H9 (cell line): ENCODE results near the gene MYO18A. TPM values are rescaled to one million over a fixed set of nuclear protein-coding genes. Genes with fewer than 3 reads are reported as not detected.

Source experiments
- DNase-seq: peaks from one replicate; pipeline ENCODE4 v3.0.0-alpha.2; 2017
- H2AFZ ChIP-seq: one replicate; pipeline ENCODE4 v1.6.1; 2013; ENCODE audit warnings: mild to moderate bottlenecking, low read length, control low read depth, moderate library complexity
- H2AK5ac ChIP-seq: 2 replicates; pipeline ENCODE4 v1.6.1; 2013; ENCODE audit warnings: low read length, control low read depth, mixed read lengths; ENCODE audit not compliant: insufficient read length
- H2BK120ac ChIP-seq: one replicate; pipeline ENCODE4 v1.6.1; 2013; ENCODE audit warnings: low read depth, mild to moderate bottlenecking, low read length, control low read depth, inconsistent platforms; ENCODE audit not compliant: poor library complexity, severe bottlenecking
- H2BK12ac ChIP-seq: 2 replicates; pipeline ENCODE4 v1.6.1; 2013; ENCODE audit warnings: low read length, control low read depth, mixed read lengths, low read depth; ENCODE audit not compliant: insufficient read length
- H2BK15ac ChIP-seq: 2 replicates; pipeline ENCODE4 v1.6.1; 2013; ENCODE audit warnings: low read depth, low read length, control low read depth
- H2BK20ac ChIP-seq: one replicate; pipeline ENCODE4 v1.6.1; 2013; ENCODE audit warnings: low read depth, mild to moderate bottlenecking, low read length, control low read depth, inconsistent platforms; ENCODE audit not compliant: poor library complexity, severe bottlenecking
- H2BK5ac ChIP-seq: 2 replicates; pipeline ENCODE4 v1.6.1; 2013; ENCODE audit warnings: low read length, control low read depth, mixed read lengths; ENCODE audit not compliant: insufficient read length
- H3K14ac ChIP-seq: 2 replicates; pipeline ENCODE4 v1.6.1; 2013; ENCODE audit warnings: low read length, control low read depth; ENCODE audit not compliant: insufficient read depth
- H3K18ac ChIP-seq: 2 replicates; pipeline ENCODE4 v1.6.1; 2013; ENCODE audit warnings: low read depth, mild to moderate bottlenecking, mixed read lengths, low read length, control low read depth; ENCODE audit not compliant: insufficient read length
- H3K23ac ChIP-seq: 2 replicates; pipeline ENCODE4 v1.6.1; 2013; ENCODE audit warnings: low read length, control low read depth, mixed read lengths, low read depth; ENCODE audit not compliant: insufficient read length
- H3K23me2 ChIP-seq: 2 replicates; pipeline ENCODE4 v1.6.1; 2013; ENCODE audit warnings: low read depth, mild to moderate bottlenecking, mixed read lengths, low read length, control low read depth; ENCODE audit not compliant: insufficient read length, poor library complexity, severe bottlenecking
- H3K27ac ChIP-seq: 2 replicates; pipeline ENCODE4 v1.5.1; 2013; ENCODE audit warnings: low read length, control low read depth, mixed read lengths, low read depth; ENCODE audit not compliant: insufficient read length
- H3K27me3 ChIP-seq: 2 replicates; pipeline ENCODE4 v1.6.1; 2013; ENCODE audit warnings: low read length, control low read depth, inconsistent platforms; ENCODE audit not compliant: insufficient read depth
- H3K4ac ChIP-seq: 2 replicates; pipeline ENCODE4 v1.6.1; 2013; ENCODE audit warnings: low read depth, mild to moderate bottlenecking, control low read depth, inconsistent platforms, low read length, moderate library complexity
- H3K4me1 ChIP-seq: 2 replicates; pipeline ENCODE4 v1.6.1; 2013; ENCODE audit warnings: low read length, control low read depth, inconsistent platforms; ENCODE audit not compliant: insufficient read depth
- H3K4me2 ChIP-seq: 2 replicates; pipeline ENCODE4 v1.6.1; 2013; ENCODE audit warnings: low read length, control low read depth, mixed read lengths; ENCODE audit not compliant: insufficient read length, insufficient read depth
- H3K56ac ChIP-seq: 2 replicates; pipeline ENCODE4 v1.6.1; 2013; ENCODE audit warnings: low read depth, mild to moderate bottlenecking, mixed read lengths, low read length, control low read depth; ENCODE audit not compliant: insufficient read length
- H3K79me1 ChIP-seq: 2 replicates; pipeline ENCODE4 v1.6.1; 2013; ENCODE audit warnings: low read depth, mild to moderate bottlenecking, moderate library complexity, low read length, control low read depth, inconsistent platforms; ENCODE audit not compliant: insufficient read depth, poor library complexity, severe bottlenecking
- H3K79me2 ChIP-seq: 2 replicates; pipeline ENCODE4 v1.6.1; 2013; ENCODE audit warnings: low read length, control low read depth, inconsistent platforms; ENCODE audit not compliant: insufficient read depth
- H3K9ac ChIP-seq: 2 replicates; pipeline ENCODE4 v1.6.1; 2013; ENCODE audit warnings: low read length, control low read depth, mixed read lengths; ENCODE audit not compliant: insufficient read length; ENCODE audit errors: extremely low read depth
- H3K9me3 ChIP-seq: one replicate; pipeline ENCODE4 v1.6.1; 2013; ENCODE audit warnings: low read depth, low read length, inconsistent platforms; ENCODE audit not compliant: control insufficient read depth
- H3T11ph ChIP-seq: one replicate; pipeline ENCODE4 v1.6.1; 2013; ENCODE audit warnings: mild to moderate bottlenecking, low read length, control low read depth, inconsistent platforms
- H4K20me1 ChIP-seq: one replicate; pipeline ENCODE4 v1.6.1; 2013; ENCODE audit not compliant: control insufficient read depth, insufficient read length, insufficient read depth
- H4K5ac ChIP-seq: 2 replicates; pipeline ENCODE4 v1.6.1; 2013; ENCODE audit warnings: low read depth, mild to moderate bottlenecking, mixed read lengths, low read length, control low read depth; ENCODE audit not compliant: insufficient read length
- H4K8ac ChIP-seq: replicated peaks from 2 replicates; pipeline ENCODE4 v1.6.1; 2013; ENCODE audit warnings: low read length, control low read depth, mixed read lengths, low read depth; ENCODE audit not compliant: insufficient read length
- H4K91ac ChIP-seq: 2 replicates; pipeline ENCODE4 v1.6.1; 2013; ENCODE audit warnings: low read depth, mild to moderate bottlenecking, moderate library complexity, mixed read lengths, low read length, control low read depth; ENCODE audit not compliant: insufficient read length
- H3K27ac Mint-ChIP-seq, 3 experiments: 2 replicates in 2 of 3; 3 replicates in 1 of 3; pipeline ENCODE4 v1.8.0; 2020 to 2021; ENCODE audit warnings: mixed read lengths in 3 of 3, mild to moderate bottlenecking in 1 of 3, moderate library complexity in 1 of 3
- H3K27me3 Mint-ChIP-seq: 2 replicates; pipeline ENCODE4 v1.8.0; 2021; ENCODE audit warnings: low read depth, mild to moderate bottlenecking, moderate library complexity, mixed read lengths
- H3K36me3 Mint-ChIP-seq, 3 experiments: 2 replicates in 2 of 3; 3 replicates in 1 of 3; pipeline ENCODE4 v1.8.0; 2020 to 2021; ENCODE audit warnings: low read depth in 3 of 3, mixed read lengths in 3 of 3; ENCODE audit not compliant: insufficient read depth in 1 of 3
- H3K4me1 Mint-ChIP-seq, 2 experiments: 2 replicates each; pipeline ENCODE4 v1.8.0; 2020; ENCODE audit warnings: mixed read lengths in 2 of 2
- H3K4me3 Mint-ChIP-seq, 2 experiments: 2 replicates in 1 of 2; 3 replicates in 1 of 2; pipeline ENCODE4 v1.8.0; 2020 to 2021; ENCODE audit warnings: mild to moderate bottlenecking in 2 of 2, mixed read lengths in 2 of 2, moderate library complexity in 1 of 2
- H3K9me3 Mint-ChIP-seq, 2 experiments: 2 replicates in 1 of 2; 3 replicates in 1 of 2; pipeline ENCODE4 v1.8.0; 2020; ENCODE audit warnings: mild to moderate bottlenecking in 2 of 2, mixed read lengths in 2 of 2, moderate library complexity in 1 of 2
- WGBS: extraction: QIAGEN DNeasy Blood & Tissue Kit; methylation state at CpG from one replicate; pipeline ENCODE4 v1.1.7; 2013; ENCODE audit warnings: missing lambda C conversion rate, low lambda C conversion rate, mixed read lengths; ENCODE audit not compliant: insufficient read length; ENCODE audit errors: extremely low coverage; 5-methylcytosine and 5-hydroxymethylcytosine counted together
- total RNA-seq: library from RNA; stranded (reverse); gene quantifications from 2 replicates; pipeline ENCODE4 v1.2.1, GENCODE V29; 2021
- TF ChIP-seq, protein P1 (sequence below): fragments of 200-600 bp; sonication (generic); conservative IDR thresholded peaks from 3 replicates; pipeline ENCODE4 v1.8.0; 2021; ENCODE audit warnings: antibody characterized with exemption, mild to moderate bottlenecking

MYO18A gene
- total RNA-seq, 1 experiment from 2014 or later, result 21.6 TPM

DNA sequence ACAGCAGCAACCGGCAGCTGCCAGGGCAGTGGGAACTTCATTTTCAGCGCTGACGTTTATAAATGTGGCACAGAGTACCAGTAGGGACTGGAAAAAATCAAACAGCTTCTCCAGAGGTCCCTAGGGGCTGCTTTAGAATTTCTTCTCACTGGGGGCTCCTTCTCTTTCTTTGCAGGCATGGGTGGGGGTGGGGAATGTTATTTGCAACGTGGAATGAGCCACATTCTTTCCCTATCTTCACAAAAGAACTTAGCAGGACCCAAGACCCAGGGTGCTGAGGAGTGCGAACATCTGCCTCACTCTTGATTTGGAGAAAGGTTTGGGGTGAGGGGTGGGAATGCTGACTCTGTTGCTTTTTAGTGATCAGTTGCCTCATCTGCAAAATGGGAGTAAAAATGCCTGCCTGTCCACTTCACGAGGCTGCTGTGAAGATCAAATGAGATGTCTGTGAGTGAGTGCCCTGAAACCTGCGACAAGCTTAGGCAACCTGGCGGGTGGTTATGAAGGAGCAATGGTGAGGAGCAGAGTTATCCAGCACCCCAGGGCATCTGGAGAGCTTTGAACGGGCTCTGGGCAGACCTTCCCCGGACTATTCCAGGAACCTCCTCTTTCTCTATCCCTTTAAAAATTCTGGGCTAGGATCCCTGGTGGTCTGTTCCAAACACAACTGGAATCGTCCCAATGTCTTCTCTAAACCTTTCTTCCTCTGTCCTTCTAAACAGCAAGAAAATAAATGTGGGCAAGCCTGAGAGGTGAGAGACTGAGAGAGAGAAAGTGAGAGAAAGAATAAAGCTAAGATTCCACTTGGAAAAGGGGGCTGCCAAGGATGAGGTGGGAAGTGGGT lies 148.0 kb downstream of the MYO18A start:
- Histone ChIP-seq H3K79me2 (no peaks in the 10 kb centered on the region), H3K9me3 (no peaks in the 10 kb centered on the region), H3K4me1 (peaks cover 12% of the 10 kb centered on the region), H3K18ac (peak overlapping the region; percentile 60), H3K14ac (peak overlapping the region; percentile 76; the same call in 1 of the 2 replicates), H2AFZ (no peak overlapping the region), H3K23ac (no peak overlapping the region), H3K4me2 (peak overlapping the region; percentile 43), H3K9ac (no peak overlapping the region), H3T11ph (no peak overlapping the region), H2BK120ac (no peak overlapping the region), H2BK15ac (no peak overlapping the region), H3K4ac (no peak overlapping the region), H3K79me1 (no peaks in the 10 kb centered on the region), H4K91ac (no peak overlapping the region), H2AK5ac (no peak overlapping the region), H4K8ac (no peak overlapping the region), H2BK5ac (no peak overlapping the region), H4K20me1 (no peaks in the 10 kb centered on the region), H3K27me3 (no peaks in the 10 kb centered on the region), H3K27ac (peak overlapping the region; percentile 70), H3K56ac (peak overlapping the region; percentile 21), H2BK12ac (peak overlapping the region; percentile 55), H3K23me2 (no peaks in the 10 kb centered on the region), H4K5ac (no peak overlapping the region), H2BK20ac (no peak overlapping the region)
- Mint-ChIP-seq H3K27me3 (peaks cover 8% of the 10 kb centered on the region), H3K4me1 (peaks cover 46% of the 10 kb centered on the region in 2 experiments), H3K4me3 (peak overlapping the region; percentile 39 to 71; a peak in 4 of 5 replicates), H3K9me3 (peaks cover 19 to 20% of the 10 kb centered on the region in 2 experiments), H3K27ac (peak overlapping the region; percentile 65 to 99 (median 95)), H3K36me3 (peaks cover 13 to 20% (median 15%) of the 10 kb centered on the region in 3 experiments)
- WGBS, result no CpG with 5 or more reads among the region's 11 CpGs
- TF ChIP-seq, protein P1, sequence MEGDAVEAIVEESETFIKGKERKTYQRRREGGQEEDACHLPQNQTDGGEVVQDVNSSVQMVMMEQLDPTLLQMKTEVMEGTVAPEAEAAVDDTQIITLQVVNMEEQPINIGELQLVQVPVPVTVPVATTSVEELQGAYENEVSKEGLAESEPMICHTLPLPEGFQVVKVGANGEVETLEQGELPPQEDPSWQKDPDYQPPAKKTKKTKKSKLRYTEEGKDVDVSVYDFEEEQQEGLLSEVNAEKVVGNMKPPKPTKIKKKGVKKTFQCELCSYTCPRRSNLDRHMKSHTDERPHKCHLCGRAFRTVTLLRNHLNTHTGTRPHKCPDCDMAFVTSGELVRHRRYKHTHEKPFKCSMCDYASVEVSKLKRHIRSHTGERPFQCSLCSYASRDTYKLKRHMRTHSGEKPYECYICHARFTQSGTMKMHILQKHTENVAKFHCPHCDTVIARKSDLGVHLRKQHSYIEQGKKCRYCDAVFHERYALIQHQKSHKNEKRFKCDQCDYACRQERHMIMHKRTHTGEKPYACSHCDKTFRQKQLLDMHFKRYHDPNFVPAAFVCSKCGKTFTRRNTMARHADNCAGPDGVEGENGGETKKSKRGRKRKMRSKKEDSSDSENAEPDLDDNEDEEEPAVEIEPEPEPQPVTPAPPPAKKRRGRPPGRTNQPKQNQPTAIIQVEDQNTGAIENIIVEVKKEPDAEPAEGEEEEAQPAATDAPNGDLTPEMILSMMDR, result no peak
- DNase-seq, result peak; percentile 57
